Measurements from ENCODE around the gene ARHGAP8.
"Not testable (repeated sequence)": the region's sequence is repeated elsewhere in the genome, so short reads cannot be mapped to it uniquely, and the experiment has no call there.

The ARHGAP8 gene

GRCh38 chr22:44726439-44726838 lies 25.9 kb upstream of the ARHGAP8 start:
- DNase-seq: no peak

GRCh38 chr22:44727148-44727547 lies 25.2 kb upstream of the ARHGAP8 start:
- no peak for DNase-seq

- DNase-seq: no peak
These were observed 24.7 kb upstream of the ARHGAP8 start for GRCh38 chr22:44727709-44728108.

GRCh38 chr22:44728761-44729324 lies 23.5 kb upstream of the ARHGAP8 start:
- no peak for DNase-seq

- no peak for DNase-seq
These were observed 22.9 kb upstream of the ARHGAP8 start for GRCh38 chr22:44729391-44730021.

GRCh38 chr22:44730022-44730393 lies 22.4 kb upstream of the ARHGAP8 start:
- DNase-seq: no peak

GRCh38 chr22:44730490-44731356 lies 21.7 kb upstream of the ARHGAP8 start:
- no peak for DNase-seq

GRCh38 chr22:44731357-44731970 lies 20.9 kb upstream of the ARHGAP8 start:
- DNase-seq: no peak

- DNase-seq: no peak
These were observed 20.3 kb upstream of the ARHGAP8 start for GRCh38 chr22:44732017-44732561.

GRCh38 chr22:44732661-44733060 lies 19.7 kb upstream of the ARHGAP8 start:
- DNase-seq: no peak

- DNase-seq: no peak
These were observed 18.8 kb upstream of the ARHGAP8 start for GRCh38 chr22:44733426-44734106.

GRCh38 chr22:44734278-44734677 lies 18.1 kb upstream of the ARHGAP8 start:
- no peak for DNase-seq

- DNase-seq: no peak
These were observed 17.4 kb upstream of the ARHGAP8 start for GRCh38 chr22:44734801-44735517.

GRCh38 chr22:44735518-44736428 lies 16.6 kb upstream of the ARHGAP8 start:
- peak; percentile 25 for DNase-seq

GRCh38 chr22:44736581-44737405 lies 15.6 kb upstream of the ARHGAP8 start:
- DNase-seq: no peak

- DNase-seq: no peak
These were observed 14.7 kb upstream of the ARHGAP8 start for GRCh38 chr22:44737406-44738346.

GRCh38 chr22:44738347-44738715 lies 14.0 kb upstream of the ARHGAP8 start:
- DNase-seq: no peak

- no peak for DNase-seq
These were observed 13.4 kb upstream of the ARHGAP8 start for GRCh38 chr22:44739024-44739423.

GRCh38 chr22:44739666-44740065 lies 12.7 kb upstream of the ARHGAP8 start:
- not testable (repeated sequence) for DNase-seq
